ENCODE measurements around the gene TMEM242.

Gene TMEM242

DNA sequence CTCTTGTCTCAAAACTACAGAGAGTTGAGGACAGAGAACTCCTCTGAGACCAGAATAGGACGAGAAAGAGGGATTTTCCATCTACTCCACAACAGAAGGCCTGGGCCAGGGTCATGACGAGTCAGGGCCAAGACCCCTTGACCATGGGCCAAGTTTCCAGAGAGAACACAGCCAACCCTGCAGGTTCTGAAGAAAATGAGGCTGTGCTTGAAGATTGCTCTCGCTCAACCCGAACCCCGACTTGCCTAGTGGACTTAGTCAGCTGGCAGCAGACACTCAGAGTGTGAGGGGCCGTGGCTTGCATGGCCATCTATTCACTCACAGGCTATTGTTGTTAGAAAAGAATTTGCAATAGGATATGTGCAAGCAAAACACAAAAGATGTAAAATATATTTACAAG, 54.5 kb downstream of the TMEM242 start:
- DNase-seq = no peak

DNA sequence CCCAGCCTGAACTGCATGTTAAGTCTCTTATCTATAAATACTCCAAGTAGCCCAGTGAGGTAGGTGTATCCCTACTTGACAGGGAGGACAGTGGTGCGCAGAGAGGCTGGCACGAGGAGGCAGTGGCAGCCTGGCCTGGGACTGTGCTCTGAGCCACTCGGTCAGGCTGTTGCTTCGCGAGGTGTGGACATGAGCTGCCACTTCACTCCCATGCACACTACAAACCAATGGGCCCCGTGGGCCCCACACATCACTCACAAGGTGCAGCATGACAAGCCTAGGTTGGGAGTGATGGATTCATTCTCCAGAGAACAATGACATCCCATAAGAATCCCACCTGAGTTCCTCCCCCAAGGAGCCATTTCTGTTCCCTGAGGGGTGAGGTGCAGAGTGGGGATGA, 54.9 kb downstream of the TMEM242 start:
- DNase-seq = no peak

DNA sequence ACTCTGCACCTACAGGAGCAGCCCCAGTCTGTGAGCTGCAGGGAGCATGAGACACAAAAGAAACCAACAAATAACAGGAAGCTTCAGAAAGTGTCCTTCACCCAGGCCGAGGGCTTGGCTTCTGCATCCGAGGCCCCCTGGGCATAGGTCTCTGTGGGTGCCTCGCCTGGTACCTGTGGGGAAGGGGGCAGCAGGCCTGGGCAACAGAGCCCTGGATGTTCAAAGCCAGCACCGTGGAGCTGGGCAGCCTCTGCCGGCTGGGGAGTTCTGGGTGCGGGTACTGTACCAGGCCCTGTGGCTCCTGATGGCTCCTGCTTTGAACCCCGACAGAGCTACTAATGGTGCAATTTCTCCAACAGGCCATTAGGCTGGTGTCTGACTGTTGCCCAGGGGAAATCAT, 55.7 kb downstream of the TMEM242 start:
- DNase-seq = no peak

DNA sequence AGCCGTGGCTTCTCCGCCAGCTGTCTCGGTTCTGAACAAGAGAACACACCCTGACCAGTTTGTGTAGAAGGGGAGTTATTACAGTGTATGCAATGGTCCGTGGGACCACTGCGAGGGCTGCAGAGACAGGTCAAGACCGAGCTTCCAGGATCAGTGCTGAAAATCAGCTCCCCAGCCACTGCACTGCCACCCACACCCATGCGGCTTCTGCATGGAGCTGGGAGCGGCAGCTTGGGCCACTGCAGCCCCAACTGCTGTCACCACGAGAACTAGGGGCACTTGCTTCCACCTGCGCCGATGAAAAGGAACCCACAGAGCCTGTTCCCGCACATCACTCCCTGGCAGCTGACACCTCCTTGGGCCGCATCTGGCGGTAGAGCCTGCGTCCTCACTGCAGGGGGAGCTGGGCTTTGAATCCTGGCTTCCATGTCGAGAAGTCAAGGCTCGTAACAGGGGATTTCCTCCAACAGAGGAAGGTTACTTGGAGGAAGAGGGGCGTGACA, 56.2 kb downstream of the TMEM242 start:
- DNase-seq = no peak

DNA sequence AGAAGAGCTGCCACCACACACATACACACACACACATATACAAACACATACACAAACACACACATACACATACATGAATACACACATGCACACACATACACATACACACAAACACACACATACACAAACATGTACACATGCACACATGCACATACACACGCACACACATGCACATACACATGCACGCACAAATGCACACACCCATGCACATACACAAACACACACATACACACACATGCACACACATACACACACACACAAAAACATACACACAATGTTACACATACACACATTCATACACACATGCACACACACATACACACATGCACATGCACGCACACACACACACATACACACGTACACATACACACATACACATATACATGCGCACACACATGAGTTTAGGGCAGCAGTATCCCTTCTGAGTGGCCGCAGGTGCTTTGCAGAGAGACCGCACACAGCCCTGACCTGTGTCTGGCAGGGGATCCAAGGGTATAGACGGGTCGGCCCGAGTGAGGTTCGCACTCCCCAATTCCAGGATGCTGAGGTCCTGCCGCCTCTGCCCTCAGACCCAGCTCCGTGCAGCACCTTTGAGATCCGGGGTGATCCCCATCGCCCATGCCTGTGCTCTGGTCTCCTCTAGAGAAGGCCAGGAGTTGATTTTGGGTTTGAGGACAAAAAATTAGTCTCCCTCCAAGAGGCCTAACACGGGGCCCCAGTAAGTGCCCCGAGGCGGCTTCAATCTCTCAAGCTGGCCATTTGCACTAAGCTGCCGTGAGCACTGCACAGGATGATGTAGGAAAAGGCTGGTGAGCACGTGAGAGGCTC, 56.8 kb downstream of the TMEM242 start:
- no peak for DNase-seq

DNA sequence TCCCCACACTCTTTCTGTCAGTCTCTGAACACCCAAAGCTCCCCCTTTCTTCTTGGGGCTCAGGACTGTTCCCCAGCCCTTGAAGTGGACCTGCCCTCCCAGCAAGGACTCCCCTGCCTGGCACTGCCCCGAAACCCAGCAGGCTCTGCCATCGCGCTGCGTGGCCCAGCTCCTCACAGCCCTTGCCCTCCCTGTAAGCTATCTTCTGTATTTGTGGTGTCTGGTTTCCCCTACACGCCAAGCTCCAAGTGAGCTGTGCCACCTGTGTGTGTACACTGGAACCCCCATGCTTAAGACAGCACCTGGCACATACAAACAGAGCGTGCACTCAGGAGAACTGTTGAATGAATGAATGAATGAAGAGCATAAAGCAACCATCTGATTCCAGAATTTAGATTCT, 57.7 kb downstream of the TMEM242 start:
- no peak for DNase-seq

DNA sequence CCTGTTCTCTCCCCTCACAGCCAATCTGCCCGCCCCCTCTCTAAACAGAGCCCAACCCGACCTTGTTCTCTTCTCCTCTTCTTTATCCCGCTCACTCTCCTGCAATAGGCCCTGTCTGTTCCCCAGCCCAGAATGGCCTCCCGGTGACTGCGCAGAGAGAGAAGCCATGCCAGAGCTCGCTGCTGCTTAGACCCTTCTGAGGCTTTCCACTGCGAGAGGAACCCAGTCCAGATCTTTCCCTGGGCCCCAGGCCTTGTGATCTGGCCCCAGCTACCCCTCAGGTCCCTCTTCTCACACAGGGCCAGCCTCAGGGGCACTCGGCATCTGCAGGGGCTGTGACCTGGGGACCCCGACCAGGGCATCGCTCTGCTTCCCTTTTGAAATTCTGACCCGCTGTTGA, 58.1 kb downstream of the TMEM242 start:
- no peak for DNase-seq

DNA sequence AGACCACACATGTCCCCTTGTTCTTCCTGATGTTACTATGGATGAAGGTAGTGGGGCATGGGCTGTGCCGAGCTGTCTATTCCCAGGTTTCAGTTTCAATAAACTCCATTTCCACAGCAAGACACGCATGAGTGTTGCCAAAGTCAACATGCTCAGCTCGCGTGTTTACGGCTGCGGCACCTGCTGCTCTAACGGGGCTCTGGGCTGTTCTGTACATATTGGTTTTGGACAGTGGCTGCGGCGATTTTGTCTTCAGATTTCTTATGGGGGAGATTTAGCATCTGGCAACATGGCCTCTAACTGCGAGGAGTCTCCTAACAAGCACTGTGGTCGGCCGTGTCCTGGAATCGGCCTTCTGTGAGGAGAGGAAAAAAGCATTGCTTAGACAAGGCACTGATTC, 58.6 kb downstream of the TMEM242 start:
- no peak for DNase-seq

DNA sequence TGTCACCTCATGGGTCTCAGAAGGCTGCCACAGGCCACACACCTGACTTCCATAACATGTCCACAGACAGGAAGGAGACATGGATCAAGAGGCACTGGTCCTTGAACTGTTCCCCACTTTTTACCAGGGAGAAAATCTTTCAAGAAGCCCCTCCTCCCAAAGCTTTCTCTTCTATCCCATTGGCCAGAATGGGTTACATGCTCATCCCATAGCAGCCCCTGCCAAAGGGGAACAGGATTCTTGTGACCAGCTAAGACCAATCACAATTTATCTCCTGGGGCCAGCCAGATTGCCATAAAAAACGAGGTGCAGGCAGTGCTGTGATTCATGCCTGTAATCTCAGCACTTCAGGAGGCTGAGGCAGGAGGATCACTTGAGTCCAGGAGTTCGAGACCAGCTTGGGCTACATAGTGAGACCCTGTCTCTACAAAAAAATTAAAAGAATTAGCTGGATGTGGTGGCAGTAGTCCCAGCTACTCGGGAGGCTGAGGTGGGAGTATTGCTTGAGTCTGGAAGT, 59.4 kb downstream of the TMEM242 start:
- DNase-seq = no peak

DNA sequence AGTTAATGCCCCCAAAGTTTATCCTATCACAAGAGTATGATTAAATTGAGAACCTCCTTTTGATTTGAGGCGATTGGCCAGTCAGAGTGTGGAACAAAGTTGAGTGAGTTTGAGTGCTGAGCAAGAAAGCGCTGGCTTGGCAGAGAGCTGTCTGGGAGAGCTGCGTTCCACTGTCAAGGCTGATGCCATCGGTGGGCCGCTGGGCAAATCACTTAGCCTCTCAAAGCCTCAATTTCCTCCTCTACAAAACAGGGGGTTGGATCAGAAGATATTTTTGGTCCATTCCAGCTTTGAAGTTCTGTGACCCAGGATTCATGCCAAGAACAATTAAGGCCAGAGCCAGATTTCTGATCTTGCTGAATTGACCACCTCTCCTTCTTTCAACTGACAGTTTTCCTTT, 60.2 kb downstream of the TMEM242 start:
- no peak for DNase-seq

DNA sequence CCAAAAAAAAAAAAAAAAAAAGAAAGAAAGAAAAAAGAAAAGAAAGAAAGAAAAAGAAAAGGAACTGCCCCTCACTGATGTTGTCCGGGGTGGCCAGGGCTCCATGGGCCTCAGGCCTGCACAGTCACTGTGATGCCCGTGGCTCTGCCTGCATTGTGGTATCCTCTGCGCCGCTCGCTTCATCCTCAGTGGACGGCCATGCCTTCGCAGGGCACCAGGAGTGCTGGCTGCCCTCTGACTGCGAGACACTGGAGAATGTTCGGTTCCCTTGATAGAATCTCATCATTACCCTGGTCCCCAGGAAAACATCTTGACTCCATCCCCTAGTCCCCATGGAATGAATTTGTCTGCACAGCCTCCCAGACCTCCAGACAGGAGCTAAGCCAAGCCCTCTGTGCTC, 61.7 kb downstream of the TMEM242 start:
- DNase-seq = no peak

DNA sequence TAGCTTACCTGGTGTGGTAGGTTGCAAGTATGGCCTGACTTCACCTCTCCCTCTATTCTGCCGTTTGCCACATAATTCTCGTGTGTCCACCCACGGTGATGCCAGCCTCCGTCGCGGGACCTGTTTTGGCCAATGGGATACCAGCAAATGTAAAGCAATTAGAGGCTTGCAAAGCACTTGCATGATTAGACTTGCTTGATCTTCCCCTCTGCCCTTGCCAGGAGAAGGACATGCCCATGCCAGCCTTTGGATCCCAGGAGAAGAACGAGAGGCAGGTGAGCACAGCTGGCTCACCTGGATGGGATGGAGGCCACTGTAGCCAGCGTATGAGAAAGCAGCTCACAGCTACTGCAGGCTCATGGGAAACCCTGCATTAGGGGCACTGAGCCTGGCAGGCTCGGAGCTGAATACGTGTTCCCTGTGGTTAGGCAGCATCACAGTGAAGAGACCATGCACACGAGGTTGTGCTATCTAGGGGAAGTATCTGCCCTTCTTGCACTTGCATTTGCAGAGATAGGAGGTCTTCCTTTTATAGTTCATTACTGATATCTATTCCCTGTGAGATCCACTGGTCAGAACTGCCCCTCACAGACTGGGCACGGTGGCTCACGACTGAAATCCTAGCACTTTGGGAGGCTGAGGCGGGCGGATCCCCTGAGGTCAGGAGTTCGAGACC, 62.4 kb downstream of the TMEM242 start:
- no peak for DNase-seq

DNA sequence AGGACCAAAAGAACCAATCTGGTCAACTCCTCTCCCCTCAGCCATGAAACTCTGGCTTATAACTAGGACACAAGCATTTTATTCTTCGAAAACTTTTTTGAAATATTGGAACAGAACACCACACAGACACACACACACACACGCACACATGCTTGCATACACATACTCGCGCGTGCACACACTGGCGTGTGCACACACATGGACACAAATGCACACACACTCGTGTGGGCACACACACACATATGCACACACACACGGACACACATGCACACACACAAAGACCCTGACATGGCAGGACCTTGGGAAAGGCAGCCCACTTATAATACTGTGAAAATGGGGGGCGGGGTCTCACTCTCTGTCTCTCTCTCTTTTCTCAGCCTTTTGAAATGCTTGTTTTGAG, 63.9 kb downstream of the TMEM242 start:
- DNase-seq = no peak

DNA sequence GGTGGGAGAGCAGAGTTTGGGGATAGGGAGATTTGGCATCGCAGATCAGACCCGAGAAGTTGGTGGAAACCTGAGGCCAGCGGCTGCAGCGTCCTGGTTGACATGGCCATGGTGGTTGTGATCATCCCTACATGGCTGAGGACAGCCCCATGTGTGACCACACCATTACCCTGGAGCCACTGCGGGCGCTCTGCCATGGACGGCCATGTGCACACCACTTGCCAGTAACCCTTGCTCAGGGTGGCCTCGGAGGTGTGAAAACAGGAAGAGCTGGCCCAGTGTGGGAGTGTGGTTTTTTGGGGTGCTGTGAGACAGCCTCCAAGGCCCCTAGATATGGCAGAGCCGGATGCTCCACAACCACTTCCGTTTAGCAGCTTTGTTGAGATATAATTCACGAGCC, 64.4 kb downstream of the TMEM242 start:
- no peak for DNase-seq

DNA sequence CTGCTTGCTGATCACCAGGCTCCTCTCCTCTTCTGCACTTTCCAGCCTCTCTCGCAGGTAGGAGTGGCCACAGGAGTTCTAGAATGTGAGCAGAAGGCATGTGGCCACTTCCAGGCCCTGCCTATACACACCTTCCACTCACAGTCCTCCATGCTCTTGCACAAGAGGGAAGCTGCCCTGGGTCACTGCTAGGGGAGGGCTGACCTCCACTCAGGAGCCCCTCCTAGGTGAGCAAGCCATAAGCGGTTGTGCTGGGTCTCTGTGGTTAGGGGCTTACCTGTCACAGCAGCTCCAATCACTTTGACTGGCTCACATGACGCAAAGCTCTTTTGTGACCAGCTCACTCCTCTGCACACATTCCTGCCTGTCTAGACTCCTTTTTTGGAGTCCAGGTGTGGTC, 68.2 kb downstream of the TMEM242 start:
- no peak for DNase-seq

DNA sequence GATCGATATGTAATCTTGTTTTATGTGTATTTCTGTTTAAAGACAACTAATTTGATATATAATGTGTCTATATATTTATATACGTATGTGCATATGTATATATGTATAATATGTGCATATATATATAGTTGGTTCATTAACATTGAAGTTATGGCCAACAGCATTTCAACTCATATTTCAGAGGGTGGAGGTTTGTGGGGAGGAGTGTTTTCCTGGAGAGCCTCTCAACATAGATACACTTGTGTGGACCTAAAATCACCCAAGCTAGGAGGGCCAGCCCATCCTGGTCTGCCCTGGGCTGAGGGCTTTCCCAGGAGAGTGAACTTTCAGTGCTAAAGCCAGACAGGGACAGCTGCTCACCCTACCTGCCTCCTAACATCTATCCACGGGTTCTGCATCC, 68.8 kb downstream of the TMEM242 start:
- no peak for DNase-seq

DNA sequence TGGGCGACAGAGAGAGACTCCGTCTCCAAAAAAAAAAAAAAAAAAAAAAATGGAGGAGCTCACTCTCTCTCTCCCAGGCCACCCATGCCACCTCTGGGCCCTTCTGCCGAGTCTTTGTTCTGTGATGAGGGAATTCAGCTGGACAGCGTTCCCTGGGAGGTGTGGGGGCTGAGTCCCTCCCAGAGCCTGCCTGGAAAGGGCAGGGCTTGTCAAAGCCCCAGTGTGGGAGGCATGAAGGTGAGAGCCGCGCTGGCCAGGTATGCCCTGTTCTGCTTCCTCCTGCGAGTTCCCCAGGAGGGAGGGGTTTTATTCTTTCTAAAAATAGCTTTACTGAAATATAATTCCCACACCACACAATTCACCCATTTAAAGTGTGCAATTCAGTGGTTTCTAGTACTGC, 69.6 kb downstream of the TMEM242 start:
- no peak for DNase-seq

DNA sequence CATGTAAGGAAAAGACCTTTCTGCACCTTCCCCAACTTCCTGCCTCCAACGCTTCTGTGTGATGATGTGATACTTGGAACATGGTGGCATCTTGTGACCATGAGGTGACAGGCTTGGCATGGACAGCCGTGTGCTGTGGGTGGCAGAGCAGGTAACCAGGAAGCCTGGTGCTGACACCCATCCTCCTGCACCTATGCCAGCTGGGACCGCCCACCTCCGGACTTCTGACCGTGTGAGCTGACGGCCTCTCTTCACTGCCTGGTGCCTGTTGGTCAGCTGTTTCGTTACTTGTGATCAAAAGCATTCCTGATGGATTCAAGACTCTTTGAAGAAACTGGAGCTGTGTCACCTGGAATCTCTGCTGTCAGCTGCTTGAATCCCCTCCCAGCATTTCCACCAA, 70.3 kb downstream of the TMEM242 start:
- no peak for DNase-seq

DNA sequence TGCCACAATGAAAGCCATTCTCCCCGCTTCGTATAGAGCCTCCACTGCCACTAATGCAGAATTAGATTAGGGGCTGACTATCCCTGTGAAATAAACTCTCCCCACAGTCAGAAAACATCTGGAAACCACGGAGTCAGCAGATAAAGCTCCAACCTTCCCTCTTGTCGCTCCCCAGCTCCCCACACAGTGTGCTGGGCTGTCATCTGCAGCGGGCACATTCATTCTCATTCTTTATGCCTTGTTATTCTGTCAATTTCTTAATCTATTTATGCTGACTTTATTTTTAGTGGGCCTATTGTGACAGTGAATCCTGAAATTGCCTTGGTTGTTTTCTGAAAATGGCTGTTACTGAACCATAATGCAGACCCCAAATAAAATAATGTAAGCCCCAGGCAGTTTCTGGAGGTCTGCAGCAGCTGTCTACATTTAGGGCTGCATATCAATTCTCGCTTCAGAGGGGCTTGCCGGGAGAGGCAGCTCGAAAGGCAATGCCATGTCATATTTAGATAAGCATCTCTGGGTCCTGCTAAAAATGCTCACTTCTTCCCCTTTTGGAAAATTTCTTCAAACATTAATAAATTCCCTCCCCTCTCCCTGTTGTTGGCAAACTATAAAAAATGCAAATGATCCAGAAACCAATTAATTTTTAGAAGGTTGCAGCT, 71.6 kb downstream of the TMEM242 start:
- no peak for DNase-seq

DNA sequence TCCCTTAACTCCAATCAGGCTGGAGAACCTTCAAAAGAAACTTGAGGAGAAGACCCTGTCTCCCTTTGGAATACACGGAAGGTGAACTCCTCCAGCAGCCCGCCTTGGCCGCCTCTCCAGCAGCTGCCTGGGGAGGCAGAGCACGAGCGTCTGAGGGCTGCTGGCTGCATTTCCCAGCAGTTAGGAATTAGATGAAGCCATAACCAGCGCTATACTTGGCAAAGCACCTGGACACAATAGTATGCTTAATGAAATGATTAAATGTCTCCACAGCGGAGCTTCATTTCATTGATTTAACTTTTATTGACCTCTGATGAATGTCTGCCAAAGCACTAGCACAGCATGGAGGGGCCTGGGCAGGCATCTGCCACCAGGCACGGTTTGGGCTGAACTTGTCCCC, 73.5 kb downstream of the TMEM242 start:
- DNase-seq = no peak

DNA sequence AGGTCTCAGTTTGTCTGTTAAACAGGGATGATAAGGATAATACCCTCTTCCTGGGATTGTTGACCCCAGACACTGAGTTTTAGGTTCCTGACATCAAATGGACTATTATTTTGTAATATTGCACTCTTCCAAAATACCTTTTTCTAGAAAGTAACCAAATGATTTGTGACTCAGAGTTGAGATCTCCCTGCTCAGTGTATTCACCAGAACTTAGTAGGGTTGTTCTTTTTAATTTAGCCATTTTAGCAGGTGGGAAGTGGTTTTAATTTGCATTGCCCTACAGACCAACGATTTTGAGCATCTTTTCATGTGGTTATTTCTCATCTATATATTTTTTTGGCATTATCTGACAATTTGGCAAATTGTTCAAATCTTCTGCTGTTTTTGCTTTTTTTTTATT, 75.1 kb downstream of the TMEM242 start:
- no peak for DNase-seq

DNA sequence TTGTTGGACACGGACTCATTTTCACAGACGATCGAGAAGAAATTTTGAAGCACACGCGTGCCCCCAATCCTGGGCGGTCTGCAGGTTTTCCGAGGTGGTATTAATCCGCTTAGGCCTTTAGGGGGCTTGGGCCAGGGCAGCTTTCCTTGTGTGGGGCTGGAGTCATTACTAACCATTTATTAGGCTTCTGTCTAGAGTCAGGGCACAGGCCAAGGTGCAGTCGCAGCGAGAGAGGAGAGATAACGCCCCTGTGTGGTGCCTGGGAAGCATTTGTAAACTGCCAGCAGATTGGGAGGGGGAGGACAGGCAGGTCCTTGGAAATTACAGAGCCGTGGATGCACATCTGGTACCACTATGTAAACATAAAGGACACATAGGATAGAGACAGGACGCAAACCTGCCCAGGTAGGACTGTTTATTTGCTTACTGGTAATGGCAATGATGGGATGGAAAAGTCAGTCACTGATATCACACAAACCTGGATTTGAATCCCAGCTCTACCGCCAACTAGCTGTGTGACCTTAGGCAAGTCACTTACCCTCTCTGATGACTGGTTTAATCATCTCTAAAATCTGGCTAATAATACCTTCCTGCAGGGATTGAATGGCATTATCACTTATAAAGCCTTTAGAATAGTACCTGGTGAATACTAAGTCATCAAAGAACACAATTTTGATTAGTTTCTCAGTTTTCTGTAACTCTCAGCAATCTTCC, 76.4 kb downstream of the TMEM242 start:
- DNase-seq = no peak

DNA sequence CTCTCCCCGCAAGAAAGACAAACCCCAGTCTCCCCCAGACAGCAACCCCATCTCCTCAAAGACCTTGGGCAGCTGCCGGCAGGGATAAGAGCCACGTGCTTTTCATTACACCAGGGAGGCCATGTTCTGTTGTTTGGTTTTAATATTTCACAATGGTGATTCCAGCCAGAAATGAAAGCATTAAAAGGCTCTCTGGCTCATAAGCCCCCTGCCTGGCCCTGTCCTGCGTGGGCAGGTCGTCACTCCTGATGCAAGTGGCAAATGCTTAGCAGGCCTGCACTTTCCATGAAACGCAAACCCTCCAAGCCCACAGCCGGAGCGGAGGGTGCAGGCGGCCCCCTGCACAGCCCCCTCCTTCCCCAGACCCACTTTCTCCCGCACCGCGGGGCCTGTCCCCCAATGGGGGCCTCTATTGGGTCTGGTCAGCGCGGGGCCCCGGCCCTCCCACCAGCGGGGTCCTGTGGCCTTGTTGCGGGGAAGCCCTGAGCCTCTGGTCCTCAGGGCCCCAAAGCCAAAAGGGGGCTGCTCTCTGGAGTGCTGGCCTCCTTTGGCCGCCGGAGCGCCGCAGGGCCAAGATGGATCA, 77.2 kb downstream of the TMEM242 start:
- DNase-seq = no peak

All from SIG-M5 (cell line).